Muscle layer of duodenum (tissue), 2 donors: Measurements from ENCODE around the gene OR5D13.

Experiments
- H3K27ac ChIP-seq: one replicate; pipeline ENCODE4 v1.7.0; 2013; ENCODE audit warnings: mild to moderate bottlenecking, low read length
- H3K27me3 ChIP-seq: one replicate; pipeline ENCODE4 v1.7.0; 2013; ENCODE audit warnings: low read depth, mild to moderate bottlenecking, control low read depth, low read length
- H3K36me3 ChIP-seq, 2 donors: one replicate each; pipeline ENCODE4 v1.7.0; 2013; ENCODE audit warnings: low read length in 2 of 2, control low read depth in 1 of 2, mild to moderate bottlenecking in 1 of 2; ENCODE audit not compliant: insufficient read depth in 2 of 2, control insufficient read depth in 1 of 2
- H3K4me1 ChIP-seq, 2 donors: one replicate each; pipeline ENCODE4 v1.7.0; 2013; ENCODE audit warnings: low read length in 2 of 2, mild to moderate bottlenecking in 2 of 2, control low read depth in 1 of 2, moderate library complexity in 1 of 2; ENCODE audit not compliant: insufficient read depth in 2 of 2, control insufficient read depth in 1 of 2
- H3K4me3 ChIP-seq, 2 donors: one replicate each; pipeline ENCODE4 v1.7.0; 2013; ENCODE audit warnings: low read length in 2 of 2, low read depth in 1 of 2, mild to moderate bottlenecking in 1 of 2
- H3K9me3 ChIP-seq, 2 donors: one replicate each; pipeline ENCODE4 v1.7.0; 2013; ENCODE audit warnings: low read length in 2 of 2, control low read depth in 1 of 2, mild to moderate bottlenecking in 1 of 2; ENCODE audit not compliant: control insufficient read depth in 1 of 2
- donor health status: healthy.

OR5D13 gene

GRCh38 chr11:55773138-55773537 lies at the start of gene OR5D13:
Gene OR5D13 (plus strand): TSS chr11:55773438. CDS start chr11:55773438, 0 bp downstream.
- Histone ChIP-seq H3K4me1 (no peaks in the 10 kb centered on the region), H3K36me3 (no peaks in the 10 kb centered on the region), H3K4me3 (no peak within 1 kb of the TSS), H3K9me3 (no peaks in the 10 kb centered on the region), H3K27ac (no peak within 1 kb of the TSS), H3K27me3 (no peaks in the 10 kb centered on the region)

DNA sequence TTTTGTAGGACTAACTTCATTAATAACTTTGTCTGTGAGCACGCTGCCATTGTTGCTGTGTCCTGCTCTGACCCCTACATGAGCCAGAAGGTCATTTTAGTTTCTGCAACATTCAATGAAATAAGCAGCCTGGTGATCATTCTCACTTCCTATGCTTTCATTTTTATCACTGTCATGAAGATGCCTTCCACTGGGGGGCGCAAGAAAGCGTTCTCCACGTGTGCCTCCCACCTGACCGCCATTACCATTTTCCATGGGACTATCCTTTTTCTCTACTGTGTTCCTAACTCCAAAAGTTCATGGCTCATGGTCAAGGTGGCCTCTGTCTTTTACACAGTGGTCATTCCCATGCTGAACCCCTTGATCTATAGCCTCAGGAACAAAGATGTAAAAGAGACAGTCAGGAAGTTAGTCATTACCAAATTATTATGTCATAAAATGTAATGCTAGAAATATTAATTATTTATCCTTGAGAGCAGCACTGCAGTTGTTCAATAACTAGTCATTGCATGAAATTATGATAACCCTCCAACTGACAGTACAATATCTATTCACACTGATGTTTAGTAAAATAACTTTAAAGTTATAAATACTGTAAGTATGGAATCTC lies 46.4 kb upstream of the OR5D13 start:
- H3K27me3 ChIP-seq = no peaks in the 10 kb centered on the region
- no peaks in the 10 kb centered on the region for H3K36me3 ChIP-seq
- H3K4me1 ChIP-seq = no peaks in the 10 kb centered on the region
- H3K9me3 ChIP-seq = peaks cover 0 to 3% of the 10 kb centered on the region in 2 donors
- no peak overlapping the region for H3K27ac ChIP-seq
- H3K4me3 ChIP-seq = no peak overlapping the region

DNA sequence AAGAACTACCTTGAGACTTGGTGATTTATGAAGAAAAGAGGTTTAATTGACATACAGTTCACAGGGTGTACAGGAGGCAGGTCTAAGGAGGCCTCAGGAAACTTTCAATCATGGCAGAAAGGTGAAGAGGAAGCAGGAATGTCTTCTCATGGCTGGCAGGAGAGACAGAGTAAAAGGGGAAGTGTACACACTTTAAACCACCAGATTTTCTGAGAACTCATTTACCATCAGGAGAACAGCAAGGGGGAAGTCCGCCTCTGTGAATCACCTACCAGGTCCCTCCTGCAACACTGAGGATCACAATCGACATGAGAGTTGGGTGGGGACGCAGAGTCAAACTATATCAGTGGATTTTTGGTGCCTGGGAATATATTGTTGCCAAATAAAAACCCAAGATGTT lies 40.3 kb upstream of the OR5D13 start:
- H3K27ac ChIP-seq = no peak overlapping the region
- no peak overlapping the region for H3K4me3 ChIP-seq
- no peaks in the 10 kb centered on the region for H3K27me3 ChIP-seq
- no peaks in the 10 kb centered on the region for H3K9me3 ChIP-seq
- H3K36me3 ChIP-seq = no peaks in the 10 kb centered on the region
- H3K4me1 ChIP-seq = no peaks in the 10 kb centered on the region

DNA sequence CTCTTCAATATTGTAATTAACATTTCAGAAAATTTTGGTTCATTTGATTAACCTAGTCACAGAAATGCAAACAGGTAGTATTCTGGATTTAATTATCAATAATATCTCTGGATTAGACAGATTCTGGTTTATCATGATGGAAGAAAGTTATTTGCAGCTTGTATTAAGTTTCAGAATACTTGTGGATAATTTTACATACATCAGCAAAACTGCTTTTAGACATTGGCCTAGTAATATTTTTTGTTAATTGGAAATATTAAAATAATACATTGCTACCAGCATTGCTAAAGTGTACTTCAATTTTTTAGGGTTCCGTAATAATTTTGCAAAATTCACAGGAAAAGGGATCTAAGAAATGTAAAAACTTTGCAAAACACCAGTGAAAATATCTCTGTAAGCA lies 18.4 kb downstream of the OR5D13 start:
- H3K27me3 ChIP-seq = no peaks in the 10 kb centered on the region
- H3K4me1 ChIP-seq = no peaks in the 10 kb centered on the region
- H3K27ac ChIP-seq = no peak overlapping the region
- H3K36me3 ChIP-seq = no peaks in the 10 kb centered on the region
- H3K9me3 ChIP-seq = no peaks in the 10 kb centered on the region
- H3K4me3 ChIP-seq = no peak overlapping the region

DNA sequence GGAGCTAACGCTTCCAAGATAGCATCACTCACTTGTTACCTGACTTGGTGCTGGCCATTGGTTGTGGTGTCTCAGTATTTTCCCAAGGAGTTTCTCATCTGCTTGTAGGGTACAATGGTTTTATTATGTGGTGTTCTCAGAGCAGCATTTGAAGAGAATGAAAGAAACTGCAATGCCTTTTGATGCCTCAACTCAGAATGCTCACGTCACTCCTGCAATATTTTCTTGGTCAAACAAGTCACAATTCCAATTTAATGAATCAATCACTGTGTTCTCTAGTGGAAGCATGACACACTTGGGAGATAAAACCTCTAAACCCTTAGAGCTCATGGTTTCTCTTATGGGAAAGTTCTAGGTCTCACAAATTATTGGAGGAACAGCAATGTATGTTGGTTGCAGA lies 20.1 kb downstream of the OR5D13 start:
- no peaks in the 10 kb centered on the region for H3K36me3 ChIP-seq
- no peaks in the 10 kb centered on the region for H3K4me1 ChIP-seq
- no peak overlapping the region for H3K4me3 ChIP-seq
- no peaks in the 10 kb centered on the region for H3K9me3 ChIP-seq
- H3K27ac ChIP-seq = no peak overlapping the region
- no peaks in the 10 kb centered on the region for H3K27me3 ChIP-seq

- Histone ChIP-seq H3K36me3 (no peaks in the 10 kb centered on the region), H3K27me3 (no peaks in the 10 kb centered on the region), H3K4me3 (no peak within 1 kb of the TSS), H3K4me1 (no peaks in the 10 kb centered on the region), H3K27ac (no peak within 1 kb of the TSS), H3K9me3 (no peaks in the 10 kb centered on the region)
Observed at GRCh38 chr11:55795256-55795655, 22.0 kb downstream of the OR5D13 start, which contains the start of gene OR5D14. Gene OR5D14 (plus strand): TSS chr11:55795556. CDS start chr11:55795556, 0 bp downstream.

GRCh38 chr11:55806248-55806647 lies 33.0 kb downstream of the OR5D13 start:
- Histone ChIP-seq H3K27me3 (no peaks in the 10 kb centered on the region), H3K27ac (no peak overlapping the region), H3K9me3 (peaks cover 0 to 10% of the 10 kb centered on the region in 2 donors), H3K36me3 (no peaks in the 10 kb centered on the region), H3K4me3 (no peak overlapping the region), H3K4me1 (no peaks in the 10 kb centered on the region)

- Histone ChIP-seq H3K9me3 (peaks cover 0 to 4% of the 10 kb centered on the region in 2 donors), H3K4me1 (no peaks in the 10 kb centered on the region), H3K27ac (no peak within 1 kb of the TSS)
Observed at GRCh38 chr11:55811067-55811466, 37.8 kb downstream of the OR5D13 start, which contains the start of gene OR5L1. Gene OR5L1 (plus strand): TSS chr11:55811367. CDS start chr11:55811467, 100 bp downstream.

GRCh38 chr11:55819330-55819729 lies 46.1 kb downstream of the OR5D13 start, which contains the start of gene OR5D18:
Gene OR5D18 (plus strand): TSS chr11:55819630. CDS start chr11:55819630, 0 bp downstream.
- Histone ChIP-seq H3K27me3 (no peaks in the 10 kb centered on the region), H3K4me1 (no peaks in the 10 kb centered on the region), H3K36me3 (no peaks in the 10 kb centered on the region), H3K27ac (no peak within 1 kb of the TSS), H3K4me3 (no peak within 1 kb of the TSS), H3K9me3 (no peaks in the 10 kb centered on the region)

More at GRCh38 chr11:55811067-55811466, 37.8 kb downstream of the OR5D13 start, which contains the start of gene OR5L1:
- Histone ChIP-seq H3K27me3 (no peaks in the 10 kb centered on the region), H3K4me3 (no peak within 1 kb of the TSS), H3K36me3 (no peaks in the 10 kb centered on the region)
